ENCODE measurements around the gene SPOCK3. TPM values are rescaled to one million over a fixed set of nuclear protein-coding genes. Genes with fewer than 3 reads are reported as not detected.

Gene SPOCK3
- polyA plus RNA-seq, 2 of the 4 experiments (the other 2 are of a cell fraction), result 0.15 to 0.61 TPM

DNA sequence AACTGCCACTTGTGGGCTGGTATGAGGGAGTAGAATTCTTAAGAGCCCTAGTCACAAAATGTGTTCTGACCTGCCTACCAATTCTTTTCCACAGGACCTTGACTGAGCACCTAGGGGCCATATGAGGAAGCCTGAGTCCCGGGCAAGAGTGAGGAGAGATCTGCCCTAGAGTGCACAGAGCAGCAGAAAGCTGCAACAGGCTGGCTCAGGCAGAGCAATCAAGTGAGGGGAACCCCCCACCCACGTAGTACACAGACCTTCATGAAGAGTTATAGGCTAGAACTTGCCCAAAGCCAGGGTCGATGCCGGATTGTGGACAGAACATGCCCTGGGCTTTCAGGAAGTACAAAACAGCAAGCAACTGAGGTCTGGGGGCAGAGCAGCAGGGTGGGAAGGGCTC lies 117.0 kb downstream of the SPOCK3 start:
- Histone ChIP-seq H3K27ac (no peak overlapping the region), H3K9me3 (no peaks in the 10 kb centered on the region), H3K4me3 (no peak overlapping the region), H3K4me1 (no peaks in the 10 kb centered on the region), H3K4me2 (no peak overlapping the region)
- ATAC-seq, result no peak
- ChIA-PET CTCF (no interaction called here), POLR2A (no interaction called here)
- no peak for DNase-seq (ENCODE audit: low read depth in 1 of 2, low spot score in 1 of 2)
- TF ChIP-seq, protein P1, sequence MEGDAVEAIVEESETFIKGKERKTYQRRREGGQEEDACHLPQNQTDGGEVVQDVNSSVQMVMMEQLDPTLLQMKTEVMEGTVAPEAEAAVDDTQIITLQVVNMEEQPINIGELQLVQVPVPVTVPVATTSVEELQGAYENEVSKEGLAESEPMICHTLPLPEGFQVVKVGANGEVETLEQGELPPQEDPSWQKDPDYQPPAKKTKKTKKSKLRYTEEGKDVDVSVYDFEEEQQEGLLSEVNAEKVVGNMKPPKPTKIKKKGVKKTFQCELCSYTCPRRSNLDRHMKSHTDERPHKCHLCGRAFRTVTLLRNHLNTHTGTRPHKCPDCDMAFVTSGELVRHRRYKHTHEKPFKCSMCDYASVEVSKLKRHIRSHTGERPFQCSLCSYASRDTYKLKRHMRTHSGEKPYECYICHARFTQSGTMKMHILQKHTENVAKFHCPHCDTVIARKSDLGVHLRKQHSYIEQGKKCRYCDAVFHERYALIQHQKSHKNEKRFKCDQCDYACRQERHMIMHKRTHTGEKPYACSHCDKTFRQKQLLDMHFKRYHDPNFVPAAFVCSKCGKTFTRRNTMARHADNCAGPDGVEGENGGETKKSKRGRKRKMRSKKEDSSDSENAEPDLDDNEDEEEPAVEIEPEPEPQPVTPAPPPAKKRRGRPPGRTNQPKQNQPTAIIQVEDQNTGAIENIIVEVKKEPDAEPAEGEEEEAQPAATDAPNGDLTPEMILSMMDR (IDR thresholded peaks at IDR 0.05), result no peak
- no peak for TF ChIP-seq RAD21 (conservative IDR thresholded peaks at IDR 0.05 in 1 of 2, IDR thresholded peaks at IDR 0.05 in 1 of 2)
- TF ChIP-seq NR3C1 (IDR thresholded peaks at IDR 0.05), result no peak
- no peak for TF ChIP-seq PHF8 (IDR thresholded peaks at IDR 0.05; ENCODE audit: borderline replicate concordance, low read depth)
- TF ChIP-seq CEBPB (IDR thresholded peaks at IDR 0.05), result no peak
- no peak for TF ChIP-seq SREBF2 (IDR thresholded peaks at IDR 0.05)
- no peak for TF ChIP-seq GATA3 (IDR thresholded peaks at IDR 0.05; ENCODE audit: borderline replicate concordance)
- 0% methylated on average over 4 of the region's 4 CpGs for WGBS (ENCODE audit: missing lambda C conversion rate)
- FAIRE-seq, result no peak

DNA sequence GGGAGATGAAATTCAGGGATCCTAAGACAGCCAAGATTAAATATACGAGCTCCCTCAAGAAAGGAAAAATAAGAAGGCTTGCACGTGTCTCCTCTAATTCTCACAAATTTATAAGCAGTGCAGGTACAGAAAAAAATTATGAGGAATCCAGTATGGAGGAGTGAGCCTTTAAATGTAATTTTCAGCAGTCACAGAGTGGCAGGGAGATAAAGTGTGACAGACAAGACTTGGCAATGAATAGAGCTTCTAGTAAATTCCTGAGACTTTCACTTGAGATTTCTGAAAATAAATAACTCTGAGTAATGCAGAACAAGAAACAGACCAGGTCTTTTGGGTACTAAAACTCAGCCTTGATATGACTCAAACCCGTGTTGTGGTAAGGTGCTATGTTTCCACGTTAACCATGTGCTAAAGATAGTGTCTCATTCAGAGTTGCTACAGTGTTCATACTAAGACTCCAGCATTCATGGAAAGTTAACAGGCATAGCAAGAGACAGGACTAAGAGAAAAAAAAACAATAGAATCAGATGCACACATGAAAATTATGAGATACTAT lies 119.8 kb downstream of the SPOCK3 start:
- no peak overlapping the region for H3K4me2 ChIP-seq
- H3K4me3 ChIP-seq, result no peak overlapping the region
- H3K4me1 ChIP-seq, result no peaks in the 10 kb centered on the region
- H3K9me3 ChIP-seq, result no peaks in the 10 kb centered on the region
- no peak overlapping the region for H3K27ac ChIP-seq
- 31% methylated on average over 4 of the region's 4 CpGs for WGBS (ENCODE audit: missing lambda C conversion rate)
- DNase-seq (ENCODE audit: low read depth in 1 of 2, low spot score in 1 of 2), result no peak
- TF ChIP-seq FOSL2 (IDR thresholded peaks at IDR 0.05) (no peak), FOSL2 (CRISPR knock-in tag; IDR thresholded peaks at IDR 0.05) (no peak), CEBPB (IDR thresholded peaks at IDR 0.05) (no peak), GATA3 (IDR thresholded peaks at IDR 0.05; ENCODE audit: borderline replicate concordance) (no peak), SREBF2 (IDR thresholded peaks at IDR 0.05) (no peak), CBX8 (IDR thresholded peaks at IDR 0.05) (no peak)
- TF ChIP-seq, protein P2, sequence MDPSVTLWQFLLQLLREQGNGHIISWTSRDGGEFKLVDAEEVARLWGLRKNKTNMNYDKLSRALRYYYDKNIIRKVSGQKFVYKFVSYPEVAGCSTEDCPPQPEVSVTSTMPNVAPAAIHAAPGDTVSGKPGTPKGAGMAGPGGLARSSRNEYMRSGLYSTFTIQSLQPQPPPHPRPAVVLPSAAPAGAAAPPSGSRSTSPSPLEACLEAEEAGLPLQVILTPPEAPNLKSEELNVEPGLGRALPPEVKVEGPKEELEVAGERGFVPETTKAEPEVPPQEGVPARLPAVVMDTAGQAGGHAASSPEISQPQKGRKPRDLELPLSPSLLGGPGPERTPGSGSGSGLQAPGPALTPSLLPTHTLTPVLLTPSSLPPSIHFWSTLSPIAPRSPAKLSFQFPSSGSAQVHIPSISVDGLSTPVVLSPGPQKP (IDR thresholded peaks at IDR 0.05; ENCODE audit: low read depth, low read length), result no peak
- FAIRE-seq, result no peak
- POLR2A ChIA-PET, result no interaction called here
- ATAC-seq, result no peak
- CTCF ChIA-PET, result no interaction called here

DNA sequence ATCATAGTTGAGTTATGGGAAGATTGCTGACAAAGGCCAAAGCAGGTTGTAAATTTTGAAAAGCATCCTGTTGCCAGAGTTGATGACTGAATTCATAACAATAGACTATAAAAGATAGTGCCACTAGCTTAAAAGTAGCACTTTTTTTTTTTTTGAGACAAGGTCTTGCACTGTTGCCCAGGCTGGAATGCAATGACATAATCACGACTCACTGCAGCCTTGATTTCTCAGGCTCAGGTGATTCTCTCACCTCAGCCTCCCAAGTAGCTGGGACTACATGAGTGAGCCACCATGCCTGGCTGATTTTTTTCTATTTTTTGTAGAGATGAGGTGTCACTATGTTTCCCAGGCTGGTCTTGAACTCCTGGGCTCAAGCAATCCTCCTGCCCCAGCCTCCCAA lies 122.7 kb downstream of the SPOCK3 start:
- FAIRE-seq (no peak), DNase-seq (ENCODE audit: low read depth in 1 of 2, low spot score in 1 of 2) (peak in 1 of 2 experiments; percentile 4), ATAC-seq (no peak)
- TF ChIP-seq HOXA7 (CRISPR knock-in tag; IDR thresholded peaks at IDR 0.05), result no peak
- TF ChIP-seq, protein P3, sequence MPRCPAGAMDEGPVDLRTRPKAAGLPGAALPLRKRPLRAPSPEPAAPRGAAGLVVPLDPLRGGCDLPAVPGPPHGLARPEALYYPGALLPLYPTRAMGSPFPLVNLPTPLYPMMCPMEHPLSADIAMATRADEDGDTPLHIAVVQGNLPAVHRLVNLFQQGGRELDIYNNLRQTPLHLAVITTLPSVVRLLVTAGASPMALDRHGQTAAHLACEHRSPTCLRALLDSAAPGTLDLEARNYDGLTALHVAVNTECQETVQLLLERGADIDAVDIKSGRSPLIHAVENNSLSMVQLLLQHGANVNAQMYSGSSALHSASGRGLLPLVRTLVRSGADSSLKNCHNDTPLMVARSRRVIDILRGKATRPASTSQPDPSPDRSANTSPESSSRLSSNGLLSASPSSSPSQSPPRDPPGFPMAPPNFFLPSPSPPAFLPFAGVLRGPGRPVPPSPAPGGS (IDR thresholded peaks at IDR 0.05), result no peak
- TF ChIP-seq, protein P2 (IDR thresholded peaks at IDR 0.05; ENCODE audit: low read depth, low read length), result no peak
- TF ChIP-seq EHMT2 (IDR thresholded peaks at IDR 0.05; ENCODE audit: low read depth), result no peak
- TF ChIP-seq JUNB (IDR thresholded peaks at IDR 0.05), result no peak
- TF ChIP-seq MAZ (IDR thresholded peaks at IDR 0.05; ENCODE audit: borderline replicate concordance, low read depth, low read length), result no peak
- TF ChIP-seq MAFK (IDR thresholded peaks at IDR 0.05; ENCODE audit: partially characterized antibody), result no peak
- no peak for TF ChIP-seq EHF (CRISPR knock-in tag; IDR thresholded peaks at IDR 0.05)
- TF ChIP-seq ZSCAN20 (CRISPR knock-in tag; IDR thresholded peaks at IDR 0.05), result no peak
- TF ChIP-seq, protein P4, sequence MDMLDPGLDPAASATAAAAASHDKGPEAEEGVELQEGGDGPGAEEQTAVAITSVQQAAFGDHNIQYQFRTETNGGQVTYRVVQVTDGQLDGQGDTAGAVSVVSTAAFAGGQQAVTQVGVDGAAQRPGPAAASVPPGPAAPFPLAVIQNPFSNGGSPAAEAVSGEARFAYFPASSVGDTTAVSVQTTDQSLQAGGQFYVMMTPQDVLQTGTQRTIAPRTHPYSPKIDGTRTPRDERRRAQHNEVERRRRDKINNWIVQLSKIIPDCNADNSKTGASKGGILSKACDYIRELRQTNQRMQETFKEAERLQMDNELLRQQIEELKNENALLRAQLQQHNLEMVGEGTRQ (IDR thresholded peaks at IDR 0.05), result no peak
- no peak for TF ChIP-seq CBX2 (IDR thresholded peaks at IDR 0.05; ENCODE audit: borderline replicate concordance, low read depth)
- TF ChIP-seq RARB (CRISPR knock-in tag; IDR thresholded peaks at IDR 0.05), result no peak
- no peak for TF ChIP-seq FOSB (CRISPR knock-in tag; IDR thresholded peaks at IDR 0.05)
- no peak for TF ChIP-seq HDAC2 (IDR thresholded peaks at IDR 0.05)
- Histone ChIP-seq H3K4me1 (no peaks in the 10 kb centered on the region), H3K9me3 (no peaks in the 10 kb centered on the region), H3K27ac (no peak overlapping the region), H3K4me2 (no peak overlapping the region), H3K4me3 (no peak overlapping the region)
- CTCF ChIA-PET, result no interaction called here
- POLR2A ChIA-PET, result no interaction called here
- WGBS (ENCODE audit: missing lambda C conversion rate), result 13% methylated on average over 1 of the region's 1 CpG
